Panc1 (cell line): Measurements from ENCODE around the gene TPBGL. TPM values are rescaled to one million over a fixed set of nuclear protein-coding genes. Genes with fewer than 3 reads are reported as not detected.

Source experiments
- ATAC-seq: fragments of 200-7000 bp; cut with Tn5 transposase; 2 replicates; pipeline ENCODE4 v1.9.1; 2020; ENCODE audit warnings: mild to moderate bottlenecking, moderate library complexity
- BruUV-seq: library from RNA; stranded (reverse); fragments of 400-500 nt; replicated peaks from 2 replicates; lab custom pipeline; 2021; lab: Mats Ljungman, UMichigan
- CTCF ChIA-PET: fragments of 300-600 bp; sonication (Branson Sonifier 250); formaldehyde crosslinking; loops from one replicate; lab custom pipeline; 2022; ENCODE audit warnings: antibody characterized with exemption; lab: Charles Lee
- POLR2A ChIA-PET: fragments of 300-600 bp; sonication (Branson Sonifier 250); formaldehyde crosslinking; loops from one replicate; lab custom pipeline; 2022; ENCODE audit warnings: antibody characterized with exemption; lab: Charles Lee
- DNase-seq: peaks from one replicate; pipeline ENCODE4 v3.0.0-alpha.2; 2010; ENCODE audit warnings: low read depth, low spot score
- H3K27ac ChIP-seq: 2 replicates; pipeline ENCODE4 v1.5.1; 2011; ENCODE audit warnings: mild to moderate bottlenecking, low read length, inconsistent platforms
- H3K27me3 ChIP-seq: fragments of 200-500 bp; sonication (Bioruptor generic); 2 replicates; pipeline ENCODE4 v1.6.0; 2014; ENCODE audit warnings: low read length, inconsistent platforms; ENCODE audit not compliant: control insufficient read depth, insufficient read depth
- H3K36me3 ChIP-seq: fragments of 200-500 bp; sonication (Bioruptor generic); 2 replicates; pipeline ENCODE4 v1.5.1; 2014; ENCODE audit warnings: inconsistent platforms, mild to moderate bottlenecking, low read length, moderate library complexity; ENCODE audit not compliant: control insufficient read depth, insufficient read depth
- H3K4me1 ChIP-seq: 2 replicates; pipeline ENCODE4 v1.5.1; 2011; ENCODE audit warnings: inconsistent platforms, mild to moderate bottlenecking, low read length, moderate library complexity; ENCODE audit not compliant: control insufficient read depth, insufficient read depth
- H3K4me3 ChIP-seq, 2 experiments: 2 replicates each; pipeline ENCODE4 v1.5.1; 2011 to 2012; ENCODE audit warnings: low read depth in 2 of 2, low read length in 2 of 2, mild to moderate bottlenecking in 2 of 2, inconsistent platforms in 1 of 2, moderate library complexity in 1 of 2
- H3K9me3 ChIP-seq: fragments of 200-500 bp; sonication (Bioruptor generic); 2 replicates; pipeline ENCODE4 v1.5.1; 2014; ENCODE audit warnings: low read depth, mild to moderate bottlenecking, inconsistent platforms, low read length, moderate library complexity; ENCODE audit not compliant: control insufficient read depth, insufficient read depth
- CTCF ChIP-seq: fragments of 450-650 bp; IDR thresholded peaks from 2 replicates; pipeline ENCODE4 v1.5.1; 2017; ENCODE audit warnings: mild to moderate bottlenecking
- POLR2AphosphoS5 ChIP-seq: IDR thresholded peaks from 2 replicates; pipeline ENCODE4 v1.6.1; 2012; ENCODE audit warnings: mild to moderate bottlenecking, low read depth, low read length, moderate library complexity
- REST ChIP-seq, 2 experiments: IDR thresholded peaks; 2 replicates each; pipeline ENCODE4 v1.6.1; 2011 to 2012; ENCODE audit warnings: low read depth in 2 of 2, control low read depth in 1 of 2, low read length in 1 of 2, mild to moderate bottlenecking in 1 of 2, moderate library complexity in 1 of 2; ENCODE audit not compliant: insufficient read depth in 1 of 2
- SIN3A ChIP-seq: IDR thresholded peaks from 2 replicates; pipeline ENCODE4 v1.6.1; 2012; ENCODE audit warnings: low read depth, mild to moderate bottlenecking, low read length, moderate library complexity, borderline replicate concordance; ENCODE audit not compliant: insufficient read depth
- TCF7L2 ChIP-seq: IDR thresholded peaks from 2 replicates; pipeline ENCODE4 v1.6.1; 2011; ENCODE audit warnings: mild to moderate bottlenecking, low read depth, low read length, inconsistent platforms
- in situ Hi-C: cut with HindIII; loops from 2 replicates; pipeline ENCODE4 v1.10.0; 2016; ENCODE audit warnings: low sequenced_read_pairs, low pct_unique_long_range_greater_than_20kb
- intact Hi-C: fragments of 100-400 bp; cut with micrococcal nuclease; formaldehyde crosslinking; loops from one replicate; pipeline ENCODE4 v1.10.0; 2022; ENCODE audit not compliant: unreplicated experiment
- total RNA-seq: library from RNA; stranded (reverse); gene quantifications from one replicate; pipeline ENCODE4 v1.2.1, GENCODE V29; 2021; ENCODE audit not compliant: unreplicated experiment

TPBGL gene
- total RNA-seq, 1 experiment from 2014 or later, result 0.54 TPM

- ATAC-seq (no peak), DNase-seq (no peak)
- Histone ChIP-seq H3K4me3 (no peak overlapping the region), H3K36me3 (no peaks in the 10 kb centered on the region), H3K27ac (no peak overlapping the region), H3K4me1 (no peaks in the 10 kb centered on the region), H3K27me3 (peaks cover 6% of the 10 kb centered on the region), H3K9me3 (no peaks in the 10 kb centered on the region)
- in situ Hi-C loops (no loop called here), intact Hi-C loops (no loop called here)
- ChIA-PET POLR2A (no interaction called here), CTCF (interaction anchor here (2.6 kb wide), 1 partner anchor 11 kb away, joined by 17 read pairs; no protein-coding TSS in a partner anchor)
- TF ChIP-seq POLR2AphosphoS5 (no peak), REST (IDR thresholded peaks at IDR 0.05; ENCODE audit: insufficient read depth in 1 of 2, low read depth in 2 of 2, low read length in 1 of 2) (no peak), CTCF (no peak), TCF7L2 (no peak), SIN3A (no peak)
- BruUV-seq, result no TSS peak
Measured at GRCh38 chr11:75194147-75194546, 46.4 kb upstream of the TPBGL start.

DNA sequence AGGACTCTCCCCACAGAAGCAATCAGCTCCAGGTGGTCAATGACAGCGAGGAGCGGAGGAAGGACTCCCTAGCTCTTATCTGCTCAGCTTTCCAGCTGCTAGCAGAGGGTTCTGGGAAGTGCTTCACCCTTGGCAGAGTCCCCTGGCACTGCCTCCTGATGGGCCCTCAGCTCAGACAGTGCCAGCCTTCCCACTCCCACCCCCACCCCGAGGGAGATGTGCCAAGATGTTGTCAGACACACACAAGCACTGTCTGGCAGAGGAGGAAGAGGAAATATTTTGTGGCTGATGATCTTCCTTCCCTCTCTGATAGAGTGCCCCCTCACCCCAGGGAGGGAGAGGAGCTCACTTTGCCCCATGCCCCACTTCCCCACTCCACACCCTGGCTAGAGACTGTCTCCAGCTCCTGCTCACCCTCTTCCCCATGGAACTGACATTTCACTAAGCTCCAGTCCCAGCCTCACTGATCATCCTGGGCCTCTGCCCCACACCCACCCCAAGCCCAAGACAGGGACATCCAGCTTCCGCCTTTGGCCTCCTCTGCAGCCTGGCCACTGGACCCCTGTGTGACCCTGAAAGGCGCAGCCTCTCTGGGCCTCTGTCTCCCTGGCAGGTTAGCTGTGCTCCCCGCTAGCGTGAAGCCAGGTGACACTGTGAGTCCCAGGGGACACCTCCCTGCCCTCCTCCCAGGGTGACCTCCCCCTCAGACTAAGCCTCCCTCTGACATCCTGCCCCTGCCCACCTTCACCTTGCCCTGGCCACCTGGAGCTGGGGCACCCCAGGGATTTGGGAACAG is 45.2 kb upstream of the TPBGL start:
- intact Hi-C loops (no loop called here), in situ Hi-C loops (no loop called here)
- no peaks in the 10 kb centered on the region for H3K9me3 ChIP-seq
- DNase-seq, result no peak
- TF ChIP-seq SIN3A (no peak), REST (IDR thresholded peaks at IDR 0.05; ENCODE audit: insufficient read depth in 1 of 2, low read depth in 2 of 2, low read length in 1 of 2) (no peak), POLR2AphosphoS5 (no peak), TCF7L2 (no peak), CTCF (no peak)
- H3K4me1 ChIP-seq, result no peaks in the 10 kb centered on the region
- ChIA-PET CTCF (interaction anchor here (0.7 to 2.6 kb wide), 5 partner anchors 10 to 394 kb away, joined by 3 to 17 read pairs (median 4); no protein-coding TSS in a partner anchor), POLR2A (no interaction called here)
- H3K27ac ChIP-seq, result no peak overlapping the region
- H3K27me3 ChIP-seq, result peaks cover 6% of the 10 kb centered on the region
- no peaks in the 10 kb centered on the region for H3K36me3 ChIP-seq
- no peak for ATAC-seq
- BruUV-seq, result no TSS peak
- H3K4me3 ChIP-seq, result no peak overlapping the region
